GM18498 (cell line): ENCODE measurements around the gene GMNC.

Experiments
- ATAC-seq: cut with Tn5 transposase; IDR thresholded peaks from one replicate; pipeline ENCODE4 v1.9.1; 2021; ENCODE audit warnings: mild to moderate bottlenecking, moderate library complexity; ENCODE audit not compliant: unreplicated experiment

The GMNC gene

DNA sequence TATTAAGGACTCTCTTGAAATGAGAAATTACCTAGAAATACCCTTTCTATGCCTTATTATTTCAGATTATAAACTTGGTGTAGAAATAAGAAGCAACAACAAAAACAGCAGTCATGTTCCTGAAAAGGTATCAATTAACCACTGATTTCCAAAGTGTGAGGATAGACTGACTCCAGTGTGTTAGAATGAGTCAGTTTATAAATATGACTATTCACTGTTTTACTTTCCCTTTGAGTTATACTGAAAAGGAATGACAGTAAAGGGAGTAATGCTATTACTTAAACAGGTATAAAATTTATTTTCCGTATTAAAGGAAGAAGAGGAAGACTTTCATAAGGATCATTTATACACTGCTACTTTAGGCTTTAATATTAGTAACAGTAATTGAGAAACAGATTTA, 12.9 kb downstream of the GMNC start:
- no peak for ATAC-seq

DNA sequence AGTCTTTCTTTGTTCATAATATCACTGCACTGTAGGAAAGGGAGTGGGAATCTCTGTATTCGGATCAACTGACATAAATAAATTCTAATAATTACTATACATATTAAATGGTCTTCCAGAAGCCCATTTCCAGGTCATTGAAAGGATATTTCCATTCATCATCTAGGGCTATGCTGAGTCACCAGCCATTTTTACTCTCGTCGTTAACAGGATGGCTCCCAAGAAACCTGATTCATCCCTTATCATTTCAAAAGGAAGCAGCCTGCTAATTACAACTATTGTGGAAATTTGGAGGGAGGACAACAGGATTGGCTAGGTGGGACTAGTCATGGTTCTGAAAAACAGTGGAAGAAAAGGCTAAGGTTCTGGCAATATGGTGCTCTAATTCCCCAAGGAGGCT, 13.6 kb downstream of the GMNC start:
- ATAC-seq, result no peak

DNA sequence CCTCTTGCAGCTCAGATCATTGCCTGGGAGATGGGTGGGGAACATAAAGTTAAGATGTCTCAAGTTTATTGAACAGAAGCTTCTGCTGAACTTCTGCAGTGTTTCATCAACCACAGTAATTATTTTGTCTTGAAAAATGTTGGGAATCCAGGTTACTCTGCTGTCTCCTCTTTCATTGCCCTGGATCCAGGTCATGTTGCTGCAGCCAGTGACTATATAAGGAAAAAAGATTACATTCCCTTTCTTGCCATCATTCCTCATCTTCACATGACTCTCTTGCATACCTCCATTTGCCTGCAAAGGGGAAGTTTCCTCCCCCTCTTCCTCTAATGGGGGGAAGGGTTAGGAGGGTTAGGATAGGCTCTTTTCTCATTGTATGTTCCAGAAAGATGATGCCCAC, 15.1 kb downstream of the GMNC start:
- ATAC-seq, result no peak

DNA sequence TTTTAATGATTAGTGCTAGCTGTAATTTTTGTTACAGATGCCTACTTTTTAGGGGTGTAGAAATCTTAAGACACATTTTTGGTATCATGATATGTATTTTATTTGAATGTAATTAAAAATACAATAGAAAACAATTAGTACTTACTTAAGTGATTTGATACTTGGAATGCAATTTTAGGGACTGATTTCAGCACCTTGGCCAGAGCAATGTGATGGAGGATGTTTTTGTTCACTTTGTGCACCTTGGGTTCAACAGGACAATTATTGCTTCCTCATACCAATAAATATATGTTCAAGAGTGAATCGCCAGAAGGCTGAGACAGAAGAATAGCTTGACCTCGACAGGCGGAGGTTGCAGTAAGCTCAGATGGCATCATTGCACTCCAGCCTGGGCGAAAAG, 22.3 kb downstream of the GMNC start:
- ATAC-seq, result no peak

GRCh38 chr3:190831225-190831624, 31.3 kb downstream of the GMNC start:
- ATAC-seq, result no peak

DNA sequence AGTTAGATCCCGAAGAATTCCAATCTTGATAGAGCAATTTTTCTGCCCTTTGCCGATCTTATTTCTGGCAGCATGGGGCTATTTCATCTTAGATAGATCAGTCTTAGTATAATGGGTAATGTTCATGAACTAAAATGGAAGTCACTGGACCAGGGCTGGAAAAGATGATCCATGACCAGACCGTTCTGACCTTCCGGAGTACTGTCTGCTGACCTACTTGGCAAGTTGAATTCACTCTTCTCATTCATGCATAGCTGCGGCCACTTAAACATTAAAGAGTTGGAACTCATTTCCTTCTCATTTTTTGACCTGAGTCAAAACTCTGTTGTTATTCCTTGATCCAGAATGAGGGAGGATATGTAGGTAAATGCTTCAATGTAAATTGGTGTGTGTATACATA, 32.5 kb downstream of the GMNC start:
- ATAC-seq, result no peak

DNA sequence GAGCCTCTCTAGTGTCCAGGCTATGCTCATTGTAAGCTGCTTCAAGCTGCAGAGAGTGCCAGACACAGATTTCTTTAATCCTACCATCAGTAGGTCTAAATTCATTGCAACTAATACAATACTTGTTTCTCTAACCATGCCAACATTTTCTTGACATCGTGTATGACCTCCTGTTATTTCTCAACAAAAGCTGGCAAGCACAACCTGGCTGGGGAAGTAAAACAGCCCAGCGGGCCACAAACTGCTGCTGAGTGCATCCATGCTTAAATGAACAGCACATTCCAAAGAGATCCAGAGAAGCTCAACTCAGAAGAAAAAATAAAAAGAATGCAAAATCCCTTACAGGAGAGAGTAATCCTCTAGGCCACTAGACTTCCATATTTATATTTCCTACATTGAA, 36.5 kb downstream of the GMNC start:
- no peak for ATAC-seq

- ATAC-seq, result no peak
Measured at GRCh38 chr3:190825386-190826016, 37.0 kb downstream of the GMNC start.

DNA sequence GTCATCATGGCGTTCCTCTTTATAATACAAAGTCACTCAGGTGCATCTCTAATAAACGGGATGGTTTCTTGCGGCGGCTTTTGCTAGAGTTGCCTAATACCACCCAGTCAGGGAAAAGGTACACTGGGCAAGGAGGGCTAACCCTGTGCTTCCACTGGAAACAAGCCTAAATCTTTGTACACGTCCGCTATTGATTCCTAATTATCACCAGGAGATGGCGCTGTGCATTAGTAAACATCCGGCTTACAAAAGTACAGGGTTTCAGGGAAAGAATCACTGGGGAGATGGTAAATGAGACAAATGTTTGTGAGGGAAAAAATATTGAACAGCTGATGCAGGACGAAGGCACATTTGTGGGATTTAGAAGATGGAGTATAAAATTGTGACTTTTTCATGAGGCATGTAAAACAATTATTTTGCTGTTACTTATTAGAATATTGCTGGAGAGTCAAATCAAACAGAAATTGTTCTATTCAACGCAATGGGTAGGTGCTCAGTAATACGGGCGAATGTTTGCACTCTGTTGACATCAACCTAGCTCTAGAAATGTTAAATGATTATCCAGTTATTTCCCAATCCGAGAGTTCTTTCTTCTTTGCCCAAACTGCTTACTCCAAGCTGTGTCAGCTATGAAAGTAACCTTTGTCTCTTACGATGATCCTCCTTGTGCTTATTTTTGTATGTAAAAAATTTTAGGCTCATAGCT, 50.6 kb downstream of the GMNC start:
- ATAC-seq, result peak; percentile 76

- no peak for ATAC-seq
Measured at GRCh38 chr3:190810957-190811356, 51.5 kb downstream of the GMNC start.

- no peak for ATAC-seq
Measured at GRCh38 chr3:190809351-190809750, 53.1 kb downstream of the GMNC start.

- ATAC-seq, result no peak
Measured at GRCh38 chr3:190807719-190808375, 54.6 kb downstream of the GMNC start.
